Naive B cell (primary cell): Measurements from ENCODE around the gene ABHD5. TPM values are rescaled to one million over a fixed set of nuclear protein-coding genes. Genes with fewer than 3 reads are reported as not detected.

Experiments used
- ATAC-seq, 2 donors: fragments of 150-1000 bp; cut with Tn5 transposase; 2 replicates each; pipeline ENCODE4 v1.10.0; 2021; ENCODE audit warnings: low read depth in 2 of 2, mild to moderate bottlenecking in 2 of 2, moderate library complexity in 2 of 2
- DNase-seq: peaks from one replicate; pipeline ENCODE4 v3.0.0; 2022
- H3K27ac Mint-ChIP-seq, 6 donors: one replicate each; pipeline ENCODE4 v1.8.0; 2020 to 2022; ENCODE audit warnings: mild to moderate bottlenecking in 6 of 6, mixed read lengths in 6 of 6, moderate library complexity in 5 of 6, inconsistent platforms in 2 of 6
- H3K27me3 Mint-ChIP-seq, 3 donors: one replicate each; pipeline ENCODE4 v1.8.0; 2021 to 2022; ENCODE audit warnings: mixed read lengths in 3 of 3, mild to moderate bottlenecking in 1 of 3
- H3K36me3 Mint-ChIP-seq, 2 donors: one replicate each; pipeline ENCODE4 v1.8.0; 2020 to 2022; ENCODE audit warnings: mixed read lengths in 2 of 2, inconsistent platforms in 1 of 2, mild to moderate bottlenecking in 1 of 2
- H3K4me1 Mint-ChIP-seq, 3 donors: one replicate each; pipeline ENCODE4 v1.8.0; 2020 to 2022; ENCODE audit warnings: mixed read lengths in 3 of 3, inconsistent platforms in 1 of 3, mild to moderate bottlenecking in 1 of 3, moderate library complexity in 1 of 3
- H3K4me3 Mint-ChIP-seq, 8 donors: one replicate each; pipeline ENCODE4 v1.8.0; 2020 to 2022; ENCODE audit warnings: mild to moderate bottlenecking in 8 of 8, mixed read lengths in 8 of 8, moderate library complexity in 8 of 8, inconsistent platforms in 2 of 8
- H3K9me3 Mint-ChIP-seq, 7 donors: one replicate each; pipeline ENCODE4 v1.8.0; 2020 to 2022; ENCODE audit warnings: mixed read lengths in 7 of 7, mild to moderate bottlenecking in 5 of 7, inconsistent platforms in 2 of 7, moderate library complexity in 1 of 7
- polyA plus RNA-seq, 6 donors: library from polyadenylated mRNA; unstranded; fragments of 300-500 nt; fragmentation: Illumina TruSeq; gene quantifications; one replicate each; pipeline ENCODE4 v1.2.3, GENCODE V29; 2021; ENCODE audit warnings: low read depth in 6 of 6

The ABHD5 gene
- polyA plus RNA-seq, 6 donors from 2014 or later = 2.9 to 11.4 (median 5.8) TPM

DNA sequence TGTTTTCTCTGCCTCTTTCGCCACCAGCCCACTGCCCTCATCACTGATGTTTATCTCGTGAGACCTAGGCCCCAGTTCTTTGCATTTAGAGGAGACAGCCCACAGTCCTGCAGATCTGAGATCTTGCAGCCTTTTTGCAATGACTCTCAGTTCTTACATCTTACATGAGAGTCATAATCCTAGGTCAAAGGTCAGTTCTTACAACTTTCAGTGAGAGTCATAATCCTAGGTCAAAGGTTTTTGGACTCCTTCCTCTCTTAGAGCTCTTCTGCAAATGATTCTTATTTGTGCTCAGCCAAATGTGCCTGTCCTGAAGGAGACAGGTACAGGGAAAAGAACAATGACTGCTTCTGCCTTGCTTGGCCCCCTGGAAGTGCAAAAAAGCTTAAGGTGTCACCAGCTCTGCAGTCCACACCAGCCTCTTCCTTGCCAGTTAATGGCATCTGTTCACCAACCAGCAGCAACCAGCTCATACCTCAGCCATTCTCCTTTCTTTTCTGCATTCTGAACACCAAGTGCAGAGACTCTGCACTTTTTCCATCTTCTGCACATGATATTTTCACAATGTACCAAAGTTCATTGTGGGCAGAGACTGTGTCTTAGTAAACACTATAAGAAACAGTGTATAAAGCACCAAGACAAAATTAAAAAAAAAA is 67.1 kb downstream of the ABHD5 start:
- H3K27me3 Mint-ChIP-seq = peaks cover 0 to 24% (median 21%) of the 10 kb centered on the region in 3 donors
- no peaks in the 10 kb centered on the region for H3K9me3 Mint-ChIP-seq
- no peak overlapping the region for H3K4me3 Mint-ChIP-seq
- peak overlapping the region in 2 of 6 donors; percentile 16 to 36 for H3K27ac Mint-ChIP-seq
- H3K36me3 Mint-ChIP-seq = no peaks in the 10 kb centered on the region
- DNase-seq = no peak
- H3K4me1 Mint-ChIP-seq = no peaks in the 10 kb centered on the region
- ATAC-seq = no peak

DNA sequence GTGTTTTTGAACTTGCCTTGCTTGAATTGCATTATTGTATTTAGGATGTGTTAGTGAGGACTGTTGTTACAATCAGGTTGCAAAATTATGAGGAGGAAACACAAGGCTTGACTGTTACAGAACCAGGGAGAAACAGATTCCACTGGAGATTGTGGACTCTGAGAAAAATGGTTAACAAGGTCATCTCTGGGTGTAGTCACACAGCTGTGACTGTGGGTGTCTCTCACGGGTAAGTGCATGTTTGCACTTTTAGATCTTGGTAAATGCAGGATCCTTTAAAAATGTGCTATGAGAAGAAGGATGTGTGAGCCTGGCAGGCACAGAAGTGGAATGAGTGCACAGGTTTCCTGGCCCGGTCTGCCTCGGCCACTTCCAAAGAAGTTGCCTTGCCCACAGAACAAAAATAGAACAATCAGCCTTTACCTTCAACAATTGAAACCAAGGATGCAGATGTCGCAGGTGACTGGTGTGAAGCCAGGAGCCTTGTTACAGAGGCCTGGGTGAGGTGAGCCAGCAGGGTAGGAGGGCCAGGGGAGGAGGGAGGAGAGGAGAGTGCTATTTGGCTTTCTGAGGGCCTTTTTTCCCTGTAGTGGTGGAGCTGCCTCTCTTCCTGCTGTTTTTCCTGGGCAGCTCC is 68.0 kb downstream of the ABHD5 start:
- H3K27ac Mint-ChIP-seq = no peak overlapping the region
- H3K4me1 Mint-ChIP-seq = no peaks in the 10 kb centered on the region
- ATAC-seq = no peak
- H3K27me3 Mint-ChIP-seq = peaks cover 0 to 24% (median 21%) of the 10 kb centered on the region in 3 donors
- DNase-seq = no peak
- no peaks in the 10 kb centered on the region for H3K36me3 Mint-ChIP-seq
- H3K9me3 Mint-ChIP-seq = no peaks in the 10 kb centered on the region
- no peak overlapping the region for H3K4me3 Mint-ChIP-seq

DNA sequence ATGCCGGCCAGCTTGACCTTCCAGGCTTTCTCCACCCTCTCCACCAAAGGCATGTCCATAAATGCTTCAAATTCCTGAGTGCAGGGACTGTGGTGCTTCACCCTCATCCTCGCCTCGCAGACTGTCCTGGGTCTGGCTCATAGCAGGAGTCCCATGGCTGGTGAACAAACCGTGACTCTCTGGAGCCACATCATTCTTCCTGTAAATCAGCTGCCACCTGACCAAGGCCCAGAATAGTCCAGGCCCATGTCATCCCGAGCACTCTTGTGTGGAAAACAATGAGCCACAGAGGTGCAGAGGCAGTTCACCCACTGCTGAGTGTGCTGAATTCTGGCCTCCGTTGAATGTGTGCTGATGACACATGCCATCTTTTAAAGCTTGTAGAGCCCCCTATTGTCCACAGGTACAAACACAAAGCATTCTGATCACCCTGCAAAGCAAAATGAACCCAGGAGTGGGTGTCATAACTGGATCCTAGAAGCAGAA is 68.6 kb downstream of the ABHD5 start:
- ATAC-seq (no peak), DNase-seq (no peak)
- no peaks in the 10 kb centered on the region for H3K36me3 Mint-ChIP-seq
- peaks cover 0 to 24% (median 21%) of the 10 kb centered on the region in 3 donors for H3K27me3 Mint-ChIP-seq
- no peaks in the 10 kb centered on the region for H3K9me3 Mint-ChIP-seq
- H3K4me1 Mint-ChIP-seq = no peaks in the 10 kb centered on the region
- H3K27ac Mint-ChIP-seq = no peak overlapping the region
- no peak overlapping the region for H3K4me3 Mint-ChIP-seq

- Mint-ChIP-seq H3K27ac (no peak overlapping the region), H3K9me3 (no peaks in the 10 kb centered on the region), H3K4me1 (no peaks in the 10 kb centered on the region), H3K27me3 (peaks cover 0 to 24% (median 21%) of the 10 kb centered on the region in 3 donors), H3K36me3 (no peaks in the 10 kb centered on the region), H3K4me3 (no peak overlapping the region)
- ATAC-seq (no peak), DNase-seq (no peak)
Observed at GRCh38 chr3:43759938-43760337, 69.2 kb downstream of the ABHD5 start.

DNA sequence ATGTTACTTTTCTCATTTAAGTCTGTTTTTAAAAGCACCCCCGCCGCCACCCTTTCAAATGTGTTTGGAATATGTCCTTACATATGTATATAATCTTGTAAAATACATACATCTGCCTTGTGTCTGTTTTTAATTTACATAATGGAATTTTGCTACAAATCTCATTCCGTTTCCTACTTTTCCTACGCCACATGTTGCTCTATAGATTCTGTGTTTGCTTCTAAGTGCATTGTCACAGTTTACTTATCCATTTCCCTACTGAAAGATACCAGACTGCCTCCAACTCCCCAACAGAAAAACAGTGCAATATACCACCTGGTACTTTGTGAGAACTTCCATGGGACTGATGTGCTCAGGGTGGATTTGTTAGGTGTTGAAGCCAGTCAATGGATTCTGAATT is 70.2 kb downstream of the ABHD5 start:
- no peaks in the 10 kb centered on the region for H3K36me3 Mint-ChIP-seq
- peaks cover 0 to 21% (median 20%) of the 10 kb centered on the region in 3 donors for H3K27me3 Mint-ChIP-seq
- no peaks in the 10 kb centered on the region for H3K9me3 Mint-ChIP-seq
- H3K4me1 Mint-ChIP-seq = no peaks in the 10 kb centered on the region
- no peak for ATAC-seq
- no peak for DNase-seq
- no peak overlapping the region for H3K27ac Mint-ChIP-seq
- H3K4me3 Mint-ChIP-seq = no peak overlapping the region

- DNase-seq (no peak), ATAC-seq (no peak)
- H3K4me3 Mint-ChIP-seq = no peak overlapping the region
- no peaks in the 10 kb centered on the region for H3K9me3 Mint-ChIP-seq
- peaks cover 2 to 24% (median 20%) of the 10 kb centered on the region in 3 donors for H3K27me3 Mint-ChIP-seq
- H3K27ac Mint-ChIP-seq = no peak overlapping the region
- H3K36me3 Mint-ChIP-seq = no peaks in the 10 kb centered on the region
- H3K4me1 Mint-ChIP-seq = no peaks in the 10 kb centered on the region
Observed at GRCh38 chr3:43762451-43762850, 71.7 kb downstream of the ABHD5 start.

GRCh38 chr3:43764056-43764455 is 73.3 kb downstream of the ABHD5 start:
- Mint-ChIP-seq H3K36me3 (no peaks in the 10 kb centered on the region), H3K27ac (no peak overlapping the region), H3K9me3 (no peaks in the 10 kb centered on the region), H3K27me3 (peaks cover 18 to 36% (median 27%) of the 10 kb centered on the region in 3 donors), H3K4me3 (no peak overlapping the region), H3K4me1 (peaks cover under 1 to 3% (median 1%) of the 10 kb centered on the region in 3 donors)
- DNase-seq (no peak), ATAC-seq (no peak)

DNA sequence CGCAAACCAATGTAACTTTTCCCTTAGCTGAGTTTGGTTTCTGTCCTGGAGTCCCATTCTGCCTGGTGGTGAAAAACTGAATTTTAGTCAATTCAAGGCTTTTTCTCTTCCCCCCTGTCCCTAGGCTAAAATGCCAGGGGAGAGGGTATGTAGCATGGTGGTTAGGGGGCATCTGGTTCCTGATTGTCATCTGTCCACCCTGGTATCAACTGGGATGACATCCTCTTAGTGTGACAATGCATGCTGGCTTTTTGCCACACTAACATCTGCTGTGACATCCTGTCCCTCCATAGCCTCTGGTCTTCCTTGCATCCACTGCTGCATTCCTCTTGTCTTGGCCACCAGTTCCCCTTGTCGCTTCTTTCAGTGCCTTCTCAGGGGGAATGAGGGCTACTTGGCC is 73.7 kb downstream of the ABHD5 start:
- Mint-ChIP-seq H3K27ac (peak overlapping the region in 1 of 6 donors; percentile 57), H3K36me3 (no peaks in the 10 kb centered on the region), H3K27me3 (peaks cover 23 to 40% (median 31%) of the 10 kb centered on the region in 3 donors), H3K4me3 (no peak overlapping the region), H3K9me3 (no peaks in the 10 kb centered on the region), H3K4me1 (peaks cover 4 to 6% (median 5%) of the 10 kb centered on the region in 3 donors)
- ATAC-seq (no peak), DNase-seq (no peak)

DNA sequence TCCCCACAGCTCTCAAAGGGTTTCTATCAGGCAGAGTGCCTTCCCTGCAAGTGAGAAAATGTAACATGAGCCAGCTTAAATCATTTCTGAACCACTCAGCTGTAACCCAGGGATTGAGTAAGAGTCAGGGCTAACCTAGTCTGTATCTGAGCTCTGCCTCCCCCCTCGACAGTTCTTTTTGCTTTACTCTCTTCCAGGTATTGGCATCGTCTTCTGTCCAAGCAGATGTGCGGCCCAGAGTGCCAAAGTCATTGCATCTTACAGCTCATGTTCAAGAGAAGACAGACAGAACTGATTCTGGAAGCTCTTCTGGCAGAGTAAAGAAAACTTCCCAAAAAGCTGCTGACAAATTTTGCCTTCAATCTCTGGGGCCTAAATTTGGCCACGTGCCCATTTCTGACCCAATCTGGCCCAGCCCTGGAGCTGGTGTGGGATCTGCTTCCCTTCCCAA is 74.8 kb downstream of the ABHD5 start:
- H3K9me3 Mint-ChIP-seq = no peaks in the 10 kb centered on the region
- DNase-seq (no peak), ATAC-seq (no peak)
- no peaks in the 10 kb centered on the region for H3K36me3 Mint-ChIP-seq
- peaks cover 27 to 41% (median 31%) of the 10 kb centered on the region in 3 donors for H3K27me3 Mint-ChIP-seq
- H3K27ac Mint-ChIP-seq = no peak overlapping the region
- peaks cover 4 to 6% (median 5%) of the 10 kb centered on the region in 3 donors for H3K4me1 Mint-ChIP-seq
- no peak overlapping the region for H3K4me3 Mint-ChIP-seq

GRCh38 chr3:43766672-43767465 is 76.1 kb downstream of the ABHD5 start:
- H3K4me3 Mint-ChIP-seq = no peak overlapping the region
- ATAC-seq (no peak), DNase-seq (no peak)
- peak overlapping the region in 1 of 6 donors; percentile 60 for H3K27ac Mint-ChIP-seq
- no peaks in the 10 kb centered on the region for H3K36me3 Mint-ChIP-seq
- peaks cover 21 to 39% (median 34%) of the 10 kb centered on the region in 3 donors for H3K27me3 Mint-ChIP-seq
- H3K9me3 Mint-ChIP-seq = no peaks in the 10 kb centered on the region
- H3K4me1 Mint-ChIP-seq = peaks cover 4 to 6% (median 5%) of the 10 kb centered on the region in 3 donors

DNA sequence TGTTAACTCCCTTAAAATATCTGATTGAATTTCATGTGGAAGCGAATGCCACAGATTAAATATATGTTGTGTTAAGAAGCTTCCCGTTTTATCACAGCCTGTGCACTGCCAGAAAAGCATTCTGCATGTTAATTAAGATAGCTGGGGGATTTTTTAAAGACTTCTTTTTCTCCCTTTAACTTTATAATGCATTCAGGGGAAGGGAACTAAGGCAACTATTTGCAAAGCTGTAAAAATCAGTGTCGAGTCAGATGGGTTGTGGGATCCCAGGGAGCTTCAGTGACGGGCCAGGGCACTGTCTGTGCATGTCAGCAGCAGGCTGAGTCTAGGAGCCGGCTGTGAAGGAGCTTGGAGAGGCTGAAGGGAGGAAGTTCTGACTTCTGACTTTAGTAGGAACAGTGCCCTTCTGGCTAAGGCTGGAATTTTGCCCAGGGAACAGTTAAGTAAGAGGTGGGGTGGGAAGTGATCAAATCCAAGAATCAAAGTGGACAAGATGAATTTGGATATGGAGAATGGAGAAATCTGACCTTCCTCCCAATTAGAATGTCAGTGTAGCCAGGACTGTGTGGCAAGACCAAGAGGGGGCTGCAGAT is 77.7 kb downstream of the ABHD5 start:
- DNase-seq = no peak
- H3K27ac Mint-ChIP-seq = no peak overlapping the region
- no peak for ATAC-seq
- no peaks in the 10 kb centered on the region for H3K36me3 Mint-ChIP-seq
- H3K4me3 Mint-ChIP-seq = no peak overlapping the region
- H3K9me3 Mint-ChIP-seq = no peaks in the 10 kb centered on the region
- peaks cover 4 to 6% (median 5%) of the 10 kb centered on the region in 3 donors for H3K4me1 Mint-ChIP-seq
- H3K27me3 Mint-ChIP-seq = peaks cover 21 to 42% (median 42%) of the 10 kb centered on the region in 3 donors

GRCh38 chr3:43769097-43769884 is 78.6 kb downstream of the ABHD5 start:
- Mint-ChIP-seq H3K36me3 (no peaks in the 10 kb centered on the region), H3K27me3 (peaks cover 21 to 50% (median 49%) of the 10 kb centered on the region in 3 donors), H3K4me1 (peaks cover 4 to 6% (median 5%) of the 10 kb centered on the region in 3 donors), H3K4me3 (no peak overlapping the region), H3K9me3 (no peaks in the 10 kb centered on the region), H3K27ac (no peak overlapping the region)
- peak; percentile 45 for DNase-seq
- ATAC-seq = peak in 1 of 2 donors; percentile 39
